ENCODE measurements around the gene OR10D3.

GRCh38 chr11:124174001-124174583 lies 9.1 kb upstream of the OR10D3 start:
- no peak for TF ChIP-seq CTCF (IDR thresholded peaks at IDR 0.05)
- no peak for TF ChIP-seq POLR2A (IDR thresholded peaks at IDR 0.05)

All from vagina (tissue), 2 donors.